NCI-H524 (cell line): ENCODE measurements around the gene FBXW7.

Experiments used
- DNase-seq, 2 experiments: peaks; one replicate each; lab custom pipeline; 2025; lab: John Stamatoyannopoulos, UW

FBXW7 gene

DNA sequence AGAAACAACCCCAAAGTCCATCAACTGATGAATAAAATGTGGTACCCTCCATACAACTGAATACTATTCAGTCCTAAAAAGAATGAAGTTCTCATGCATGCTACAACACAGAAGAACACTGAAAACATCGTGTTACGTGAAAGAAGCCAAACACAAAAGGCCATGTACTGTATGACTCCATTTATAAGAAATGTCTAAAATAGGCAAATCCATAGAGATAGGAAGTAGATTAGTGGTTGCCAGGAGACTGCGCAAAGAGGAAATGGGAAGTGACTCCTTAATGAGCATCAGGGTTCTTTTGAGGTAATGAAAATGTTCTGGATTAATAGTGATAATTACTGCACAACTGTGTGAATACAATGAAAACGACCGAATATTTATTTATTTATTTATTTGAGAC lies 23.4 kb downstream of the FBXW7 start:
- DNase-seq, result no peak

GRCh38 chr4:152510349-152511147 lies 25.3 kb downstream of the FBXW7 start:
- DNase-seq, result no peak

DNA sequence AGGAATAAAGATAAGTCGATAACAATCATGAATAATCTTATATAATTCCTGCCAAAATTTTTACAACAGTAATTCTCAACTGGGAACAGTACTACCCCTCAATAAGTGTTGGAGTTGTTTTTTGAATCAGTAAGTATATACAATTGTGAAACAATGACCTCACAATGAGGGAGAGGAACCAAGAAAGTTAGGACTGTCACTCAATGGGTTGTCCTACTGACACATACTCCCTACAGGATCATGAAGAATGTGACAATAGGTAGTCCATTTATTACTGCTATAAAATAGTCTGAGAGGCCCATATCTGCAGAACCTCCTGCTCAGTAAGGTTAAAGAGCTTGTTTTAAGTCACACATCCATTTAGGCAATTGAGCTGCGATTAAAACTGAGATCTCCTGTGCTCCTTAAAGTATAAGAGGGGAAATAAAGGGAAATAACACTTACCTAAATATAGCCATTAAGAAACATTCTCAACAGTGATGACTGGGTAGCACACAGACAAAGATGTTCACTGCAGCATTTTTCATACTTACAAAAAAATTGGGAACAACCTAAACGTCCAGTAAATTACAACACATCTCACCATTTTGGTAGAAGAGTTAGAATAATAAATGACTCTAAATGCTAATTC lies 26.2 kb downstream of the FBXW7 start:
- DNase-seq, result no peak

GRCh38 chr4:152508818-152509217 lies 27.1 kb downstream of the FBXW7 start:
- no peak for DNase-seq

DNA sequence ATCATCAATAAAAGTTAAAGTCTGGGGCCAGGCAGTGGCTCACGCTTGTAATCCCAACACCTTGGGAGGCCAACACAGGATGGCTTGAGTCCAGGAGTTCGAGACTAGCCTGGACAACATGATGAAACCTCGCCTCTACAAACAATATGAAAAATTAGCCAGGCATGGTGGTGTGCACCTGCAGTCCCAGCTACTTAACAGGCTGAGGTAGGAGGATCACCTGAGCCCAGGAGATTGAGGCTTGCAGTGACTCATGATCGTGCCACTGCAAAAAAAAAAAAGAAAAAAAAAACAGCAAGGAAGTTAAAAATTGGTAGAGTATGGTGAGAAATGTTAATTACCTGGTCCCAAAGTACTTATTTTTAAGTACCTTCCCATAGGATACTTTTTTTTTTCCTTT lies 27.5 kb downstream of the FBXW7 start:
- DNase-seq, result no peak

DNA sequence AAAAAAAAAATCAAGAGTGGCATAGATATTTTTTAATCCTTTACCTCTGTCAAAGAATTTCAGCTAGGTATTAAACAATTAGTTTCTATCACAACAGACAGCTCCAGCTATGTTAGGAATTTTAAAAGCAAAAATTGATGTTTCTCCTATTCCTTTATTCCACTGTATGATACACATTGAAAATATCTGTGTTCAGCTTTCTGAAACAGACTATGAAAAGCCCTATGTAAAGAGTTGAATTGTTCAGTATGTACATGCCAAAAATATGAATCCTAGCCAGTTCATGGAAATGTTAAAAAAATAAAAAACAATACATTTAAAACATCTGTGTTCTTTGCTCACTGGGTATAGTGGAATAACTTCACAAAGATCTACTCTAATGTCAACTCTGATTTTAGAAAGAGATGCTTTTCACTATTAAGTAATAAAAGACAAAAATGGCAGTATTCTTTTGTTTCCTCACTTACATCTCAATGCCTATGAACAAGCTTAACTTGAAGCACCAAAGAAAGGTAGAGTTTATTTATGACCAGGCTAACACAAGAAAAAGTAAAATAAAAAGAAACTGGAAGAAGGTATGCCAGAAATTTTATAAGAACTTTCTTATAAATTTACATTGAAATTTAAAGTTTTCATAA lies 32.1 kb downstream of the FBXW7 start:
- DNase-seq, result no peak

- DNase-seq, result no peak
These were observed 33.9 kb downstream of the FBXW7 start for GRCh38 chr4:152501846-152502536.

GRCh38 chr4:152500800-152501434 lies 35.0 kb downstream of the FBXW7 start:
- DNase-seq, result peak; percentile 35 to 71

- no peak for DNase-seq
These were observed 35.6 kb downstream of the FBXW7 start for GRCh38 chr4:152500275-152500674.

DNA sequence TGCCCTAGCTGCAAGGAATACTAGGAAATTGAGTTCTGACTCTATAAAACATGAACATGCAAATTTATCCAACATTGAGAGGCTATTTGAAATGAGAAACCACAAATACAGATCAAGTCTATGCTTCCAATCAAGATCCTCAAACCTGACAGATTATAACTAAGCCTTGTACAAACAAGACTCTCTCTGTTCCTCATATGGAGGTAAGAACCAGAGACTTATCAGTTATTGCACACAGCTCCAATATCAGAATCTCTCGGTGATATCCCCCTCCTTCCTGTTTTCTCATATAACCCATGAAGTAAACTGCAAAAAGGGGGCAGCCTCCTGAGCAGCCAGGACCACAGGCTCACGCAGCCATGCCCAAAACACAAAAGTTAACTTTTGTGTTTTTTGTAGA lies 36.5 kb downstream of the FBXW7 start:
- DNase-seq, result no peak

- no peak for DNase-seq
These were observed 41.9 kb downstream of the FBXW7 start for GRCh38 chr4:152494020-152494419.

- DNase-seq, result no peak
These were observed 47.6 kb downstream of the FBXW7 start for GRCh38 chr4:152488246-152488645.

- no peak for DNase-seq
These were observed 49.2 kb downstream of the FBXW7 start for GRCh38 chr4:152486429-152487389.

DNA sequence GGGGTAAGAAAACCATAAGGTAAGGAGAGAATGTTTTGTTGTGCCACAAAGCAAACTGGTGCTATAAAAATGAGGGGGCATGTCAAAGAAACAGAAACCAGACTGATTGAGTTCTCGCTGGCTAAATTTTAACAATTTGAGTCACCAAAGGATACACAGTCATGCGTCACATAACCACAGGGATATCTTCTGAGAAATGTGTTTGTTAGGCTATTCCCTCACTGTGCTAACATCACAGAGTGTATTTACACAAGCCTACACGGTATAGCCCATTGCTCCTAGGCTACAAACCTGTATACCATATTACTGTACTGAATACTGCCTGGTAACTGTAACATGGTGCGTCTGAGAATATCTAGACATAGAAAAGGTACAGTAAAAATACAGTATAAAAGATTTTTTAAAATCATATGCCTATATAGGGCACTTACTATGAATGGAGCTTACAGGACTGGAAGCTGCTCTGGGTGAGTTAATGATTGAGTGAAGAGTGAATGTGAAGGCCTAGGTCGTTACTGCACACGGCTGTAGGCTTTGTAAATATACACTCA lies 50.1 kb downstream of the FBXW7 start:
- no peak for DNase-seq

DNA sequence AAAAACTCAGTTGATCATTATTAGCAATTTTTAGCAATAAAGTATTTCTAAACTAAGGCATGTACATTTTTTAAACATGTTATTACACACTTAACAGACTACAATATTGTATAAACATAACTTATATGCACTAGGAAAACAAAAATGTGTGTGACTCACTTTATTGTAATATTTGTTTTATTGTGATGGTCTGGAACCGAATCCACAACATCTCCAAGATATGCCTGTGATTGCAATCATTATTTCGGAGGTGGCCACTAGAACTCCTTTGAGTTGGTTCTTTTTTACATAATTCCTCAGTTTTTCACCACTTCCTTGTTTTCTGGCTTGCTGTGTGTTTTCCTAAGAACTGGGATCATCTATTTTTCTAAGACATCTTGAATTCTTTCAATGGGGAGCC lies 53.7 kb downstream of the FBXW7 start:
- DNase-seq, result no peak

DNA sequence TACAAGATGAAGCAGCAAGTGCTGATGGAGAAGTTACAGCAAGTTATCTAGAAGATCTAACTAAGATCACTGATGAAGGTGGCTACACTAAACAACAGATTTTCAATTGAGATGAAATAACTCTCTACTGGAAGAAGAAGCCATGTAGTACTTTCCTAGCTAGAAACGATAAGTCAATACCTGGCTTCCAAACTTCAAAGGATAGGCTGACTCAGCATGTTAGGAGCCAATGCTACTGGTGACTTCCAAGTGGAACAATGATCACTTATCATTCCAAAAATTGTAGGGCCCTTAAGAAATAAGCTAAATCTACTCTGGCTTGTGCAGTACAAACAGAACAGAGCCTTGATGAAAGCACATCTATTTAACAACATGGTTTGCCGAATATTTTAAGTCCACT lies 55.0 kb downstream of the FBXW7 start:
- no peak for DNase-seq

DNA sequence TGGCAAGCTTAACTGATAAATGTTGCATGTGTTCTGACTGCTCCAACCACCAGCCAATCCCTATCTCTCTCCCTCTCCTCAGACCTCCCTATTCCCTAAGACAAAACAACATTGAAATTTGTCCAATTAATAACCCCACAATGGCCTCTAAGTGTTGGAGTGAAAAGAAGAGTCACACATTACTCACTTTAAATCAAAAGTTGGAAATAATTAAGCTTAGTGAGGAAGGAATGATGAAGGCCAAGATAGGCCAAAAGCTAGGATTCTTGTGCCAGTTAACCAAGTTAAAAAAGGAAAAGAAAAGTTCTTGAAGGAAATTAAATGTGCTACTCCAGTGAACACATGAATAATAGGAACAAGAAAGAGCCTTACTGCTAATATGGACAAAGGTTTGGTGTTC lies 55.6 kb downstream of the FBXW7 start:
- no peak for DNase-seq

DNA sequence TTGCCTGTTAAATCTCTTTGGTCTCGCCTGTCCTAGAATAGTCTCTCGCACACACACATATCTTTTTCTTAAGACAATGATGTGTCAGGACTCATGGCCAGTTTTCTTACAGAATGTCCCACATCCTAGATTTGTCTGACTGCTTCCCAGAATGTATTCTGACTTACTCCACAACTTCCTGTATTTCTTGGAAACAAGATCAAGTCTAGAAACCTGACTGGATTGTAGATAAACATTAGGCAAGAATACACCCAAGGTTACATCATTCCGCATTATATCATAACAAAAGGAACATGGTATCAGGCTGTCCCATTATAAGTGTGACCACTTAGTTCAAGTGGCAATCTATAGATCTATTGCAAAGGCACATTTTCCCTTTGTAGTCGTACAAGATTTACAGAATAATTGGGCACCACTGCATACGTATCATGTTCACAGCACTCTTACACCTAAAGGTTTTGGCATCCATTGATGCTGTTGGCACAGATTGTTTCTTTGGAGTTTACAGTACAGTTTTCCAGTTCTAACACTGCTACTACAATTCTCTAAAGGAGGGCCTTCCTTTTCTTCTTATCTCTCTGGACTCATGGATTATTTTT lies 56.4 kb downstream of the FBXW7 start:
- no peak for DNase-seq

GRCh38 chr4:152478461-152479237 lies 57.2 kb downstream of the FBXW7 start:
- DNase-seq, result no peak
